Fibroblast of pulmonary artery (primary cell): Measurements from ENCODE around the gene LY6G6C.

ENCODE experiments used
- DNase-seq: peaks from one replicate; pipeline ENCODE4 v3.0.0-alpha.2; 2010; ENCODE audit warnings: low read depth
- H3K4me3 ChIP-seq: replicated peaks from 2 replicates; pipeline ENCODE4 v1.5.1; 2011; ENCODE audit warnings: low read depth, mild to moderate bottlenecking, control low read depth, low read length, moderate library complexity
- TF ChIP-seq, protein P1 (sequence below): IDR thresholded peaks from 2 replicates; pipeline ENCODE4 v1.5.1; 2011; ENCODE audit warnings: mild to moderate bottlenecking, control low read depth, low read length, inconsistent platforms; ENCODE audit errors: missing control alignments

LY6G6C gene

DNA sequence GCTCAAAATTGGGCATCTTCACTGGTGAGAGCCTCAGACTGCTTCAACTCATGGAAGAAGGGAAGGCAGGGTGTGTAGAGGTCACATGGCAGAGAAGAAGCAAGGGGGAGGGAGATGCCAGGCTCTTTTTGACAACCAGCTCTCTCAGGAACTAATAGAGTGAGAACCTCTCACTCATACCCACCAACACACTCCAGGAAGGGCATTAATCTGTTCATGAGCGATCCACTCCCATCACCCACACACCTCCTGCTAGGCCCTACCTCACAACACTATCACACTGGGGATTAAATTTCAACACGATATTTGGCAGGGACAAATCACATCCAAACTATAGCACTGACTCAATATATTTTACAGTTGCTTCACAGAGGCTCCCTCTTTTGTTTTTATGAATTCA lies 20.3 kb upstream of the LY6G6C start:
- DNase-seq: no peak
- TF ChIP-seq, protein P1, sequence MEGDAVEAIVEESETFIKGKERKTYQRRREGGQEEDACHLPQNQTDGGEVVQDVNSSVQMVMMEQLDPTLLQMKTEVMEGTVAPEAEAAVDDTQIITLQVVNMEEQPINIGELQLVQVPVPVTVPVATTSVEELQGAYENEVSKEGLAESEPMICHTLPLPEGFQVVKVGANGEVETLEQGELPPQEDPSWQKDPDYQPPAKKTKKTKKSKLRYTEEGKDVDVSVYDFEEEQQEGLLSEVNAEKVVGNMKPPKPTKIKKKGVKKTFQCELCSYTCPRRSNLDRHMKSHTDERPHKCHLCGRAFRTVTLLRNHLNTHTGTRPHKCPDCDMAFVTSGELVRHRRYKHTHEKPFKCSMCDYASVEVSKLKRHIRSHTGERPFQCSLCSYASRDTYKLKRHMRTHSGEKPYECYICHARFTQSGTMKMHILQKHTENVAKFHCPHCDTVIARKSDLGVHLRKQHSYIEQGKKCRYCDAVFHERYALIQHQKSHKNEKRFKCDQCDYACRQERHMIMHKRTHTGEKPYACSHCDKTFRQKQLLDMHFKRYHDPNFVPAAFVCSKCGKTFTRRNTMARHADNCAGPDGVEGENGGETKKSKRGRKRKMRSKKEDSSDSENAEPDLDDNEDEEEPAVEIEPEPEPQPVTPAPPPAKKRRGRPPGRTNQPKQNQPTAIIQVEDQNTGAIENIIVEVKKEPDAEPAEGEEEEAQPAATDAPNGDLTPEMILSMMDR: no peak
- H3K4me3 ChIP-seq: no peak overlapping the region

GRCh38 chr6:31740397-31741223 lies 19.1 kb upstream of the LY6G6C start:
- TF ChIP-seq, protein P1: no peak
- peak overlapping the region; percentile 87 for H3K4me3 ChIP-seq
- DNase-seq: no peak

GRCh38 chr6:31739639-31740396 lies 18.3 kb upstream of the LY6G6C start, which contains the start of gene MSH5:
Gene MSH5, plus strand, starts transcription at chr6:31740005. Its CDS starts 462 bp downstream, at chr6:31740467.
- H3K4me3 ChIP-seq: peak within 1 kb of the TSS; percentile 87
- TF ChIP-seq, protein P1: no peak
- peak; percentile 99 for DNase-seq

DNA sequence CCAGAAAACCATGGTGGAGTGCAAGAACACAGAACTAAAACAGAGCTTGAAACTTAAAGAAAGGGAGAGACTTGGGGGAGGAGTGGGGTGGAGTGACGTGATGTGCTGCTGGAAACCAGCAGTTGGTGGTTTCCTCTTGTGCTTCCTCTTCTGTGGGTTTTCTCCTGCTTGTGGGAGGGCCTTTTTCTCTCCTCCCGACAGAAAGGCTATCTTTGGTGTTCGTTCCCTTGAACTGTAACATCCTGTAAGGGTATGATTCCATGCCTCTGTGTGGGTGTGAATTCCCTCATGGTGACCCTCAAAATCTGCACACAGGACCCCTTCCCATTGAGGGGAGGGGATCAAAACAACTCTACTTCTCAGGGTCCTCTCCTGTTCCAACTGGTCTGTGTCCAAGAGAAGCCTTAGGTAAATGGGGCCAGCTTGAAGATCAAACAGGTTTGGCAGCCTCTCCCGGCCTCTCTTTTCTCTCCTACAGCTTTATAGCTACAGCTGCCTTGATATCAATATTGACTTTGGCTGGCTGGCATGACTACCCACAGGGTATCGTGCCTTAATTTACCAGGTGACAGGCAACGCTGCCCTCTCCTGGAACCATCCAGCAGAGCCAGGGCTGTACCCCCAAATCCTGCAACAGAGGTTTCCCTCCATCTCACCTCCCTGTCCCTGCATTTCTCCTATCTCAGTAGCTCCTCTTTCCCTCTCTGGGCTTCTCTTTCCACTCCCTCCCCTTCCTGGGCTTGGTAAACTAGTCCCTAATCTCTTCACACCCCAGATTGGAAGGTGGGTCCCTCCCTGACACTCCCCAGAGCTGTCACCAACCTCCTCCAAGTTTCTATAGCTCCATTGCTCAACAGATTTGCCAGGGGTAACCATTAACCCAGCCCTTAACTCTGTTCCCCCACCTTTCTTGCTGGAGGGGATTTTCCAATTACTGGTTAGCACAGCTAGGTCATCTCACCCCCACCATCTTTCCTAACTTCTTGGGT lies 16.7 kb upstream of the LY6G6C start:
- peak overlapping the region; percentile 23 for H3K4me3 ChIP-seq
- TF ChIP-seq, protein P1: peak; percentile 29
- peak; percentile 86 for DNase-seq

GRCh38 chr6:31737315-31737990 lies 15.9 kb upstream of the LY6G6C start:
- TF ChIP-seq, protein P1: no peak
- no peak overlapping the region for H3K4me3 ChIP-seq
- peak; percentile 23 for DNase-seq
